Lower leg skin (tissue), 4 donors: ENCODE data around the gene CDHR1. TPM values are rescaled to one million over a fixed set of nuclear protein-coding genes. Genes with fewer than 3 reads are reported as not detected.

Source experiments
- DNase-seq, 2 donors: peaks; one replicate each; pipeline ENCODE4 v3.0.0-alpha.2; 2019; ENCODE audit warnings: low spot score in 2 of 2
- H3K4me3 ChIP-seq: fragments of 200-600 bp; sonication (generic); 2 replicates; pipeline ENCODE4 v1.5.1; 2017; ENCODE audit warnings: mild to moderate bottlenecking, low read depth; ENCODE audit not compliant: poor library complexity, severe bottlenecking
- CTCF ChIP-seq, 3 donors: fragments of 450-650 bp; IDR thresholded peaks; one replicate each; pipeline ENCODE4 v1.5.1; 2016; ENCODE audit warnings: antibody characterized with exemption in 3 of 3, mild to moderate bottlenecking in 3 of 3, moderate library complexity in 2 of 3
- POLR2A ChIP-seq, 2 donors: fragments of 450-650 bp; IDR thresholded peaks; one replicate each; pipeline ENCODE4 v1.6.1; 2016 to 2017; ENCODE audit warnings: antibody characterized with exemption in 2 of 2, mild to moderate bottlenecking in 1 of 2, moderate library complexity in 1 of 2
- WGBS, 2 donors: methylation state at CpG; one replicate each; pipeline ENCODE4 v1.1.5; 2018; 5-methylcytosine and 5-hydroxymethylcytosine counted together
- intact Hi-C: fragments of 100-400 bp; cut with DNase I; formaldehyde crosslinking; loops from one replicate; pipeline ENCODE4 v1.15.0; 2023; ENCODE audit warnings: low total_unique reads
- total RNA-seq, 4 donors: library from RNA; depleted of rRNA; stranded (reverse); fragments of >200 nt; gene quantifications; one replicate each; pipeline ENCODE4 v1.1.0, GENCODE V29; 2016

Gene CDHR1
- total RNA-seq, 4 donors from 2014 or later, result 68.5 to 126 (median 101) TPM

GRCh38 chr10:84195044-84195830, 900 bp downstream of the CDHR1 start:
- 16 to 22% methylated on average over 36 to 38 of the region's 43 CpGs for WGBS, 2 donors
- intact Hi-C loops, result no loop called here
- DNase-seq, result peak in 1 of 2 donors; percentile 82
- H3K4me3 ChIP-seq, result peak overlapping the region; percentile 9
- TF ChIP-seq POLR2A (IDR thresholded peaks at IDR 0.05) (no peak), CTCF (IDR thresholded peaks at IDR 0.05) (no peak)

- no peak overlapping the region for H3K4me3 ChIP-seq
- WGBS, 2 donors, result 15 to 23% methylated on average over 4 of the region's 4 CpGs
- intact Hi-C loops, result no loop called here
- DNase-seq, result no peak
- TF ChIP-seq CTCF (IDR thresholded peaks at IDR 0.05), result no peak
- TF ChIP-seq POLR2A (IDR thresholded peaks at IDR 0.05), result no peak
These were observed 1.7 kb downstream of the CDHR1 start for GRCh38 chr10:84196083-84196482.

- intact Hi-C loops, result no loop called here
- TF ChIP-seq CTCF (IDR thresholded peaks at IDR 0.05) (no peak), POLR2A (IDR thresholded peaks at IDR 0.05) (no peak)
- no peak overlapping the region for H3K4me3 ChIP-seq
- WGBS, 2 donors, result 50 to 56% methylated on average over 5 of the region's 5 CpGs
- no peak for DNase-seq
These were observed 2.6 kb downstream of the CDHR1 start for GRCh38 chr10:84196941-84197340.

- WGBS, 2 donors, result 50 to 61% methylated on average over 5 of the region's 5 CpGs
- H3K4me3 ChIP-seq, result no peak overlapping the region
These were observed 3.3 kb downstream of the CDHR1 start for GRCh38 chr10:84197643-84198042.

GRCh38 chr10:84198206-84198915, 4.0 kb downstream of the CDHR1 start:
- WGBS, 2 donors, result 57 to 62% methylated on average over 7 of the region's 7 CpGs
- TF ChIP-seq POLR2A (IDR thresholded peaks at IDR 0.05) (no peak), CTCF (IDR thresholded peaks at IDR 0.05) (no peak)
- H3K4me3 ChIP-seq, result no peak overlapping the region
- no peak for DNase-seq
- intact Hi-C loops, result no loop called here

More at GRCh38 chr10:84197643-84198042, 3.3 kb downstream of the CDHR1 start:
- DNase-seq, result no peak
- TF ChIP-seq POLR2A (IDR thresholded peaks at IDR 0.05) (no peak), CTCF (IDR thresholded peaks at IDR 0.05) (no peak)
- intact Hi-C loops, result no loop called here
